ENCODE measurements around the gene CBARP.

DNA sequence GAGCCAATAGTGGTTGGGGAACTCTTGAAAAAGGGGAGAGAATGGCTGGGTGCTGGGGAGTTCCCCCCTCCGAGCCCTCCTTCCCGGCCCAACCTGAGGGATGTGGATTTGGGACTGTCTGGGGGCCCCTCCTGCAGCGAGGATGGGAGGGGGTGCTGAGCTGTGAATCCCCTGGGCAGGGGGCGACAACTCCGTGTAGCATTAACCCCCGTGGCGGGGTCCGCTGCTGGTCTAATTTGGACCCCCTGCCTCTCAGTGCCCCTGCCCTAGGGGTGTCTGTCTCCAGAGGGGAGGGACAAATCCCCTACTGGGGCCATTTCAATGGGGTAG is 20.3 kb upstream of the CBARP start:
- TF ChIP-seq, protein P1, sequence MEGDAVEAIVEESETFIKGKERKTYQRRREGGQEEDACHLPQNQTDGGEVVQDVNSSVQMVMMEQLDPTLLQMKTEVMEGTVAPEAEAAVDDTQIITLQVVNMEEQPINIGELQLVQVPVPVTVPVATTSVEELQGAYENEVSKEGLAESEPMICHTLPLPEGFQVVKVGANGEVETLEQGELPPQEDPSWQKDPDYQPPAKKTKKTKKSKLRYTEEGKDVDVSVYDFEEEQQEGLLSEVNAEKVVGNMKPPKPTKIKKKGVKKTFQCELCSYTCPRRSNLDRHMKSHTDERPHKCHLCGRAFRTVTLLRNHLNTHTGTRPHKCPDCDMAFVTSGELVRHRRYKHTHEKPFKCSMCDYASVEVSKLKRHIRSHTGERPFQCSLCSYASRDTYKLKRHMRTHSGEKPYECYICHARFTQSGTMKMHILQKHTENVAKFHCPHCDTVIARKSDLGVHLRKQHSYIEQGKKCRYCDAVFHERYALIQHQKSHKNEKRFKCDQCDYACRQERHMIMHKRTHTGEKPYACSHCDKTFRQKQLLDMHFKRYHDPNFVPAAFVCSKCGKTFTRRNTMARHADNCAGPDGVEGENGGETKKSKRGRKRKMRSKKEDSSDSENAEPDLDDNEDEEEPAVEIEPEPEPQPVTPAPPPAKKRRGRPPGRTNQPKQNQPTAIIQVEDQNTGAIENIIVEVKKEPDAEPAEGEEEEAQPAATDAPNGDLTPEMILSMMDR (IDR thresholded peaks at IDR 0.05 in 2 of 3, conservative IDR thresholded peaks at IDR 0.05 in 1 of 3; ENCODE audit: borderline replicate concordance in 1 of 3, insufficient read depth in 1 of 3, low read depth in 2 of 3, low read length in 2 of 3) = no peak
- TF ChIP-seq EZH2phosphoT487 (IDR thresholded peaks at IDR 0.05; ENCODE audit: borderline replicate concordance) (no peak), ELF1 (IDR thresholded peaks at IDR 0.05; ENCODE audit: borderline replicate concordance, low read depth) (no peak), YY1 (IDR thresholded peaks at IDR 0.05; ENCODE audit: extremely low read depth, insufficient replicate concordance, low read depth, low read length) (no peak), SRF (IDR thresholded peaks at IDR 0.05; ENCODE audit: low read depth) (no peak), POLR2A (IDR thresholded peaks at IDR 0.05; ENCODE audit: borderline replicate concordance, extremely low read depth, insufficient read depth, insufficient read length) (no peak), JUND (IDR thresholded peaks at IDR 0.05) (no peak), ZFX (IDR thresholded peaks at IDR 0.05) (no peak), TCF7L2 (IDR thresholded peaks at IDR 0.05; ENCODE audit: borderline replicate concordance, extremely low read depth, insufficient read depth, insufficient read length) (no peak)
